ENCODE data around the gene C12orf50. TPM values are rescaled to one million over a fixed set of nuclear protein-coding genes. Genes with fewer than 3 reads are reported as not detected.

C12orf50 gene
- total RNA-seq, 1 donor from 2014 or later, result 0.12 TPM

Other genes starting within 250 kb of the C12orf50 start
- 15.8 and 19.0 TPM in 2 replicates for gene CEP290, start 112.7 kb upstream of the C12orf50 start, total RNA-seq
- 24.0 and 31.2 TPM in 2 replicates for gene TMTC3, start 112.9 kb upstream of the C12orf50 start, total RNA-seq

All from glomerular endothelial cell (primary cell).